Smooth muscle cell (in vitro differentiated cells): ENCODE data around the gene RMC1. TPM values are rescaled to one million over a fixed set of nuclear protein-coding genes. Genes with fewer than 3 reads are reported as not detected.
"Not testable (repeated sequence)": the region's sequence is repeated elsewhere in the genome, so short reads cannot be mapped to it uniquely, and the experiment has no call there.

Experiments
- DNase-seq: peaks from one replicate; lab custom pipeline; 2025; ENCODE audit not compliant: unreplicated experiment; lab: John Stamatoyannopoulos, UW
- H2AFZ ChIP-seq: fragments of 200-600 bp; sonication (generic); 2 replicates; pipeline ENCODE4 v1.6.0; 2016; ENCODE audit warnings: antibody characterized with exemption, low read depth, mild to moderate bottlenecking
- H3F3A ChIP-seq: fragments of 200-600 bp; sonication (generic); 2 replicates; pipeline ENCODE4 v1.6.0; 2017; ENCODE audit warnings: antibody characterized with exemption, low read depth
- H3K27ac ChIP-seq: fragments of 200-600 bp; sonication (generic); 2 replicates; pipeline ENCODE4 v1.5.1; 2016; ENCODE audit warnings: low read depth, mild to moderate bottlenecking
- H3K27me3 ChIP-seq: fragments of 200-600 bp; sonication (generic); 2 replicates; pipeline ENCODE4 v1.6.1; 2016; ENCODE audit warnings: low read depth, mild to moderate bottlenecking
- H3K36me3 ChIP-seq: fragments of 200-600 bp; sonication (generic); 2 replicates; pipeline ENCODE4 v1.5.1; 2016; ENCODE audit warnings: low read depth
- H3K4me1 ChIP-seq: fragments of 200-600 bp; sonication (generic); 2 replicates; pipeline ENCODE4 v1.5.1; 2016; ENCODE audit warnings: low read depth
- H3K4me2 ChIP-seq: fragments of 200-600 bp; sonication (generic); 2 replicates; pipeline ENCODE4 v1.6.0; 2016; ENCODE audit warnings: mild to moderate bottlenecking
- H3K4me3 ChIP-seq: fragments of 200-600 bp; sonication (generic); 2 replicates; pipeline ENCODE4 v1.5.1; 2016; ENCODE audit warnings: mild to moderate bottlenecking
- H3K79me2 ChIP-seq: fragments of 200-600 bp; sonication (generic); 2 replicates; pipeline ENCODE4 v1.6.0; 2016; ENCODE audit warnings: low read depth, mild to moderate bottlenecking
- H3K9ac ChIP-seq: fragments of 200-600 bp; sonication (generic); 2 replicates; pipeline ENCODE4 v1.6.0; 2016; ENCODE audit warnings: low read depth
- H3K9me3 ChIP-seq: fragments of 200-600 bp; sonication (generic); replicated peaks from 2 replicates; pipeline ENCODE4 v1.5.1; 2016; ENCODE audit warnings: low read depth
- H4K20me1 ChIP-seq: fragments of 200-600 bp; sonication (generic); 2 replicates; pipeline ENCODE4 v1.6.0; 2016; ENCODE audit warnings: low read depth
- WGBS: methylation state at CpG from one replicate; pipeline ENCODE4 v1.1.7; 2016; ENCODE audit warnings: low lambda C conversion rate; 5-methylcytosine and 5-hydroxymethylcytosine counted together
- polyA plus RNA-seq: library from polyadenylated mRNA; unstranded; fragments of >200 nt; fragmentation: Nextera tagmentation; extraction: Ambion mirVana; gene quantifications from 2 replicates; pipeline ENCODE4 v1.2.1, GENCODE V29; 2016
- total RNA-seq: library from RNA; depleted of rRNA; stranded (reverse); fragments of >200 nt; gene quantifications from 2 replicates; pipeline ENCODE4 v1.2.3, GENCODE V29; 2014
- TF ChIP-seq, protein P1 (sequence below): fragments of 200-600 bp; sonication (generic); IDR thresholded peaks from 2 replicates; pipeline ENCODE4 v1.5.1; 2017; ENCODE audit warnings: borderline replicate concordance, mild to moderate bottlenecking, antibody characterized with exemption; ENCODE audit not compliant: insufficient read depth, poor library complexity, severe bottlenecking

Gene RMC1
- total and polyA plus RNA-seq, 2 experiments from 2014 or later = 20.6 to 20.7 TPM

GRCh38 chr18:23552505-23552904, 49.2 kb downstream of the RMC1 start:
- H3F3A ChIP-seq = peaks cover 1% of the 10 kb centered on the region
- H3K36me3 ChIP-seq = peaks cover 42% of the 10 kb centered on the region
- no peak overlapping the region for H2AFZ ChIP-seq
- H3K27ac ChIP-seq = no peak overlapping the region
- no peaks in the 10 kb centered on the region for H3K4me1 ChIP-seq
- H3K9ac ChIP-seq = no peak overlapping the region
- H3K27me3 ChIP-seq = no peaks in the 10 kb centered on the region
- H3K79me2 ChIP-seq = no peaks in the 10 kb centered on the region
- DNase-seq = no peak
- TF ChIP-seq, protein P1, sequence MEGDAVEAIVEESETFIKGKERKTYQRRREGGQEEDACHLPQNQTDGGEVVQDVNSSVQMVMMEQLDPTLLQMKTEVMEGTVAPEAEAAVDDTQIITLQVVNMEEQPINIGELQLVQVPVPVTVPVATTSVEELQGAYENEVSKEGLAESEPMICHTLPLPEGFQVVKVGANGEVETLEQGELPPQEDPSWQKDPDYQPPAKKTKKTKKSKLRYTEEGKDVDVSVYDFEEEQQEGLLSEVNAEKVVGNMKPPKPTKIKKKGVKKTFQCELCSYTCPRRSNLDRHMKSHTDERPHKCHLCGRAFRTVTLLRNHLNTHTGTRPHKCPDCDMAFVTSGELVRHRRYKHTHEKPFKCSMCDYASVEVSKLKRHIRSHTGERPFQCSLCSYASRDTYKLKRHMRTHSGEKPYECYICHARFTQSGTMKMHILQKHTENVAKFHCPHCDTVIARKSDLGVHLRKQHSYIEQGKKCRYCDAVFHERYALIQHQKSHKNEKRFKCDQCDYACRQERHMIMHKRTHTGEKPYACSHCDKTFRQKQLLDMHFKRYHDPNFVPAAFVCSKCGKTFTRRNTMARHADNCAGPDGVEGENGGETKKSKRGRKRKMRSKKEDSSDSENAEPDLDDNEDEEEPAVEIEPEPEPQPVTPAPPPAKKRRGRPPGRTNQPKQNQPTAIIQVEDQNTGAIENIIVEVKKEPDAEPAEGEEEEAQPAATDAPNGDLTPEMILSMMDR = no peak
- no peaks in the 10 kb centered on the region for H4K20me1 ChIP-seq
- H3K4me3 ChIP-seq = no peak overlapping the region
- H3K9me3 ChIP-seq = no peaks in the 10 kb centered on the region
- 89% methylated on average over 11 of the region's 11 CpGs for WGBS
- H3K4me2 ChIP-seq = no peak overlapping the region

DNA sequence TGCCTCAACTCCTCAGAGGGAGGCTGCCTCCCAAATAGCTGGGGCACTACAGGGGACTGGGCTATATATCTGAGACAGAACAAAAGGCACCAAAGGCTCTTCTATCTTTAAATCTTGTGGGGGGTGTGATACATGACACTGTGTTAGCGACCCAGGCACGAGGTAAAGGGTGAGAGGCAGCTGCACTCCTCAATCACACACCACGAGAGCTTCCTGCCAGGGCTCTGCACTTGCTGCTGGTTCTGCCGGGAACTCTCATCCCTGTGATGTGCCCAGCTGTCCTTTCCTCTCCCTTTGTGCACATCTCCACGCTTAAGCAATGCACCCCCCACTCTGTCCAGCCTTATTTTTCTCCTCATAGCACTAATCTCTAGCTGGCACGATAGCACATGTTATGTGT, 50.6 kb downstream of the RMC1 start:
- H3F3A ChIP-seq = no peaks in the 10 kb centered on the region
- no peak overlapping the region for H3K4me3 ChIP-seq
- H3K36me3 ChIP-seq = peaks cover 42% of the 10 kb centered on the region
- no peaks in the 10 kb centered on the region for H3K4me1 ChIP-seq
- H2AFZ ChIP-seq = no peak overlapping the region
- no peak overlapping the region for H3K9ac ChIP-seq
- H3K27me3 ChIP-seq = no peaks in the 10 kb centered on the region
- TF ChIP-seq, protein P1 = no peak
- H3K79me2 ChIP-seq = no peaks in the 10 kb centered on the region
- H3K4me2 ChIP-seq = no peak overlapping the region
- no peaks in the 10 kb centered on the region for H4K20me1 ChIP-seq
- no peak overlapping the region for H3K27ac ChIP-seq
- DNase-seq = no peak
- 97% methylated on average over 6 of the region's 6 CpGs for WGBS
- no peaks in the 10 kb centered on the region for H3K9me3 ChIP-seq

GRCh38 chr18:23556145-23556780, 53.0 kb downstream of the RMC1 start:
- no peaks in the 10 kb centered on the region for H4K20me1 ChIP-seq
- TF ChIP-seq, protein P1 = no peak
- H3F3A ChIP-seq = no peaks in the 10 kb centered on the region
- no peaks in the 10 kb centered on the region for H3K9me3 ChIP-seq
- no peak overlapping the region for H2AFZ ChIP-seq
- no peak for DNase-seq
- no peaks in the 10 kb centered on the region for H3K27me3 ChIP-seq
- no peaks in the 10 kb centered on the region for H3K79me2 ChIP-seq
- H3K27ac ChIP-seq = no peak overlapping the region
- WGBS = 96% methylated on average over 19 of the region's 19 CpGs
- H3K9ac ChIP-seq = no peak overlapping the region
- peaks cover 44% of the 10 kb centered on the region for H3K36me3 ChIP-seq
- no peak overlapping the region for H3K4me2 ChIP-seq
- H3K4me3 ChIP-seq = no peak overlapping the region
- no peaks in the 10 kb centered on the region for H3K4me1 ChIP-seq

GRCh38 chr18:23557511-23557910, 54.2 kb downstream of the RMC1 start:
- 82% methylated on average over 8 of the region's 8 CpGs for WGBS
- not testable (repeated sequence) for H2AFZ ChIP-seq, H4K20me1 ChIP-seq, H3K9me3 ChIP-seq, DNase-seq, H3F3A ChIP-seq, H3K4me1 ChIP-seq, H3K27me3 ChIP-seq, H3K4me2 ChIP-seq, H3K79me2 ChIP-seq, H3K4me3 ChIP-seq, H3K27ac ChIP-seq, H3K9ac ChIP-seq
- H3K36me3 ChIP-seq = peaks cover 38% of the 10 kb centered on the region
